K562 (cell line): ENCODE data around the gene S100P. TPM values are rescaled to one million over a fixed set of nuclear protein-coding genes. Genes with fewer than 3 reads are reported as not detected.

Source experiments
- ATF1 ChIP-seq, 2 experiments: fragments of 450-650 bp in 1 of 2; IDR thresholded peaks; 2 replicates each; pipeline ENCODE4 v1.6.1; 2016; ENCODE audit warnings: missing compliant biosample characterization in 1 of 2, missing genetic modification characterization in 1 of 2
- ATF7 ChIP-seq: fragments of 450-650 bp; IDR thresholded peaks from 2 replicates; pipeline ENCODE4 v1.7.1; 2014; ENCODE audit warnings: mild to moderate bottlenecking, moderate library complexity
- BCOR ChIP-seq: fragments of 450-650 bp; IDR thresholded peaks from 2 replicates; pipeline ENCODE4 v1.6.1; 2016
- ESRRA ChIP-seq: fragments of 450-650 bp; IDR thresholded peaks from 2 replicates; pipeline ENCODE4 v1.6.1; 2014; ENCODE audit warnings: low read depth, mild to moderate bottlenecking, moderate library complexity, borderline replicate concordance
- GTF2A2 ChIP-seq: IDR thresholded peaks from 2 replicates; pipeline ENCODE4 v1.6.1; 2016; ENCODE audit warnings: mild to moderate bottlenecking, missing genetic modification characterization, missing compliant biosample characterization
- HMG20A ChIP-seq: fragments of 450-650 bp; formaldehyde crosslinking; conservative IDR thresholded peaks from 2 replicates; pipeline ENCODE4 v1.4.0; 2020; ENCODE audit warnings: mild to moderate bottlenecking, mixed read lengths
- NR2C2 ChIP-seq, 2 experiments: fragments of 200-800 bp in 1 of 2; sonication (Bioruptor generic) in 1 of 2; sonication (generic) in 1 of 2; formaldehyde crosslinking in 1 of 2; IDR thresholded peaks; 2 replicates each; pipeline versions ENCODE4 v1.6.1 to v1.8.0; 2016 to 2022; ENCODE audit warnings: mild to moderate bottlenecking in 1 of 2, missing compliant biosample characterization in 1 of 2, missing genetic modification characterization in 1 of 2, missing genetic modification reagents in 1 of 2
- RB1 ChIP-seq: fragments of 450-650 bp; IDR thresholded peaks from 2 replicates; pipeline ENCODE4 v1.6.1; 2017; ENCODE audit warnings: low read depth, mild to moderate bottlenecking
- SAFB2 ChIP-seq: fragments of 200-400 bp; formaldehyde crosslinking; IDR thresholded peaks from 2 replicates; pipeline ENCODE4 v1.6.1; 2018; ENCODE audit warnings: borderline replicate concordance, low read length, low read depth, moderate library complexity; ENCODE audit not compliant: severe bottlenecking
- TBP ChIP-seq: optimal IDR thresholded peaks from 2 replicates; pipeline ENCODE3; 2011; ENCODE audit warnings: low read depth, low read length, improper control_type of control experiment
- TEAD4 ChIP-seq, 2 experiments: sonication (generic) in 1 of 2; formaldehyde crosslinking in 1 of 2; IDR thresholded peaks; 2 replicates each; pipeline versions ENCODE4 v1.6.1 to v1.8.0; 2012 to 2022; ENCODE audit warnings: borderline replicate concordance in 1 of 2, inconsistent platforms in 1 of 2, low read length in 1 of 2, mild to moderate bottlenecking in 1 of 2, missing genetic modification reagents in 1 of 2
- YY1 ChIP-seq, 3 experiments: IDR thresholded peaks; 2 replicates each; pipeline ENCODE4 v1.6.1; 2011; ENCODE audit warnings: low read length in 2 of 3, mild to moderate bottlenecking in 2 of 3, moderate library complexity in 2 of 3, borderline replicate concordance in 1 of 3, control low read depth in 1 of 3, low read depth in 1 of 3; ENCODE audit not compliant: insufficient read depth in 3 of 3, insufficient replicate concordance in 2 of 3, control insufficient read depth in 1 of 3, insufficient read length in 1 of 3; ENCODE audit errors: extremely low read depth in 1 of 3
- ZBTB1 ChIP-seq: sonication (generic); formaldehyde crosslinking; IDR thresholded peaks from 2 replicates; pipeline ENCODE4 v1.8.1; 2023; ENCODE audit warnings: missing genetic modification reagents, low read depth, mild to moderate bottlenecking, borderline replicate concordance
- ZFX ChIP-seq: sonication (generic); formaldehyde crosslinking; IDR thresholded peaks from 2 replicates; pipeline ENCODE4 v1.8.0; 2022; ENCODE audit warnings: mild to moderate bottlenecking, missing genetic modification reagents, moderate library complexity
- ZNF263 ChIP-seq: sonication (generic); formaldehyde crosslinking; IDR thresholded peaks from 2 replicates; pipeline ENCODE4 v1.8.0; 2022; ENCODE audit warnings: mild to moderate bottlenecking, missing genetic modification reagents, borderline replicate concordance
- ZNF324 ChIP-seq: fragments of 250-450 bp; sonication (Bioruptor Pico); IDR thresholded peaks from 2 replicates; pipeline ENCODE4 v1.4.0; 2020; ENCODE audit warnings: mild to moderate bottlenecking
- ZNF668 ChIP-seq: fragments of 250-450 bp; sonication (Bioruptor Pico); IDR thresholded peaks from 2 replicates; pipeline ENCODE4 v1.8.0; 2022; ENCODE audit warnings: mild to moderate bottlenecking, inconsistent platforms
- ZNF766 ChIP-seq: fragments of 200-800 bp; sonication (Bioruptor generic); conservative IDR thresholded peaks from 2 replicates; pipeline ENCODE4 v1.6.1; 2016; ENCODE audit warnings: missing genetic modification characterization, missing compliant biosample characterization
- ZNF77 ChIP-seq: fragments of 250-450 bp; sonication (Bioruptor Pico); IDR thresholded peaks from 2 replicates; pipeline ENCODE4 v1.5.0; 2020
- polyA plus RNA-seq, 8 experiments: library from polyadenylated mRNA; depleted of rRNA in 4 of 8; stranded (reverse) in 5 of 8; unstranded in 3 of 8; fragments of >200 nt; fragmentation: Nextera tagmentation in 2 of 8; fragmentation: Illumina TruSeq in 1 of 8; extraction: Ambion mirVana in 2 of 8; extraction: Trizol in 1 of 8; gene quantifications; 2 replicates each; pipeline versions ENCODE4 v1.2.1 to v1.2.3, GENCODE V29; 2011 to 2014; ENCODE audit warnings: inconsistent platforms in 1 of 8, missing spikeins in 1 of 8
- total RNA-seq, 7 experiments: library from RNA; depleted of rRNA in 6 of 7; stranded (reverse); fragments of >200 nt in 6 of 7; fragmentation: Illumina TruSeq in 2 of 7; extraction: Trizol in 2 of 7; gene quantifications; 2 replicates each; pipeline versions ENCODE4 v1.2.1 to v1.2.3, GENCODE V29; 2011 to 2021; ENCODE audit warnings: low replicate concordance in 1 of 7
- TF ChIP-seq, protein P1 (sequence below), 3 experiments: fragments of 200-800 bp in 1 of 3; fragments of 250-450 bp in 1 of 3; fragments of 450-650 bp in 1 of 3; sonication (Bioruptor Pico) in 1 of 3; sonication (Bioruptor generic) in 1 of 3; formaldehyde crosslinking in 1 of 3; IDR thresholded peaks; 2 replicates each; pipeline versions ENCODE4 v1.6.1 to v1.8.0; 2016 to 2022; ENCODE audit warnings: mild to moderate bottlenecking in 2 of 3, missing genetic modification characterization in 2 of 3, missing compliant biosample characterization in 1 of 3, moderate library complexity in 1 of 3

S100P gene
- total and polyA plus RNA-seq, 9 of the 15 experiments (the other 6 are each of a cell fraction or from before 2014, with no cell fraction given), result 4.1 to 23.8 (median 7.5) TPM

DNA sequence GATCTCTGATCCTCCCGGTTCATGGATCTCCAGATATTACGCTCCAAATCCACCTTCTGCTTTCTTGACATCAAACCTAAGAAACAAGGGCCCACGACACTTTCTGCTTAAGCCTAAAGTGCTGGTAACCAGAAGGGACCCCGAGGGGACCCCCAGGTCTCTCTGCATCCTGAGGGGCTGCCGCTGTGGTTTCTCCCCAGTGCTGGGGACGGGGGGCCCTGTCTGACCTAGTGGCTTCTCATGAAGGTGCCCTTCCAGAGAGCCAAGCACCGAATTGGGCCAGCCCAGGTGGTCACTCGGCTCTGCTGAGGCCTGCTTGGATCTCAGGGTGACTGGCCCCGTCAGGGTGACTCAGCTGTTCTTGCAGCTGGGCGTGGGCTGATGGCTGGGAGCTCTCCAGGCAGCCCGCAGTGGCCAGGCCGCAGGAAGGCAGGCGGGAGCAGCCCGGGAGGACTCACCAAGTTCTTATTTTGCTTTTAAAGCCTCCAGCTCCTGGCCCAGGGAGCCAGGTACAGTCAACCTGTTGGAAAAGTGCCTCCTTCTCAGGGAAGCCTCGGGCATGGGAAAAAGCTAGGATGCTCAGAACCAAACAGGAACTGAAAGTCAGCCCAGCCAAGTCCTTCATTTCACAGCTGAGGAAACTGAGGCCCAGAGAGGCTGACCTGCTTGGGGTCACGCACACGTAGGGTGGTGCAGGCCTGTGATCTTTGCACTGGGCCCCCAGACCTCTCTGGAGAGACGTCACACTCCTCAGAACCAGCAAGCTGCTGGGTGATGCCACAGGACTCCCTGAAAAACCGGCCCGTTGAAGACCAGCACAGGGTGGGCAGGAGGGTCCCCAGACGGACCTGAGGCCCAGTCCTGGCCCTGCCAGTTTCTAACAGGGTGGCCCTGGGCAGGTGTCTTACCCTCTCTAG is 39.0 kb downstream of the S100P start (continued):
- TF ChIP-seq ESRRA (peak; percentile 74), GTF2A2 (tag) (peak; percentile 35; the same call in 1 of the 2 replicates), SAFB2 (no peak), ZNF263 (CRISPR knock-in tag) (peak; percentile 84), TBP (peak; percentile 60), HMG20A (CRISPR knock-in tag) (no peak), ZBTB1 (CRISPR knock-in tag) (peak; percentile 70; the same call in 1 of the 2 replicates), ZNF324 (CRISPR knock-in tag) (no peak), NR2C2 (CRISPR knock-in tag; IDR thresholded peaks at IDR 0.05) (no peak; the same call in 1 of the 2 replicates), NR2C2 (tag; IDR thresholded peaks at IDR 0.05) (peak; percentile 76), ZNF77 (CRISPR knock-in tag) (no peak), RB1 (0 out of 2 replicates have a peak, but pooled peaks have one; percentile 17), ATF1 (CRISPR knock-in tag; IDR thresholded peaks at IDR 0.05) (no peak), ATF1 (tag; IDR thresholded peaks at IDR 0.05) (peak; percentile 67), TEAD4 (IDR thresholded peaks at IDR 0.05; ENCODE audit: low read length) (peak; percentile 64), TEAD4 (CRISPR knock-in tag; IDR thresholded peaks at IDR 0.05; ENCODE audit: borderline replicate concordance) (no peak), ZNF766 (CRISPR knock-in tag) (peak; percentile 69; the same call in 1 of the 2 replicates), ZNF668 (0 out of 2 replicates have a peak, but pooled peaks have one; percentile 42), ATF7 (peak; percentile 68), BCOR (no peak), ZFX (peak; percentile 97), YY1 (IDR thresholded peaks at IDR 0.05; ENCODE audit: borderline replicate concordance in 1 of 3, control insufficient read depth in 1 of 3, extremely low read depth in 1 of 3, insufficient read depth in 3 of 3, insufficient read length in 1 of 3, insufficient replicate concordance in 2 of 3, low read depth in 1 of 3, low read length in 2 of 3) (peak in 1 of 3 experiments; percentile 78)
- TF ChIP-seq, protein P1, sequence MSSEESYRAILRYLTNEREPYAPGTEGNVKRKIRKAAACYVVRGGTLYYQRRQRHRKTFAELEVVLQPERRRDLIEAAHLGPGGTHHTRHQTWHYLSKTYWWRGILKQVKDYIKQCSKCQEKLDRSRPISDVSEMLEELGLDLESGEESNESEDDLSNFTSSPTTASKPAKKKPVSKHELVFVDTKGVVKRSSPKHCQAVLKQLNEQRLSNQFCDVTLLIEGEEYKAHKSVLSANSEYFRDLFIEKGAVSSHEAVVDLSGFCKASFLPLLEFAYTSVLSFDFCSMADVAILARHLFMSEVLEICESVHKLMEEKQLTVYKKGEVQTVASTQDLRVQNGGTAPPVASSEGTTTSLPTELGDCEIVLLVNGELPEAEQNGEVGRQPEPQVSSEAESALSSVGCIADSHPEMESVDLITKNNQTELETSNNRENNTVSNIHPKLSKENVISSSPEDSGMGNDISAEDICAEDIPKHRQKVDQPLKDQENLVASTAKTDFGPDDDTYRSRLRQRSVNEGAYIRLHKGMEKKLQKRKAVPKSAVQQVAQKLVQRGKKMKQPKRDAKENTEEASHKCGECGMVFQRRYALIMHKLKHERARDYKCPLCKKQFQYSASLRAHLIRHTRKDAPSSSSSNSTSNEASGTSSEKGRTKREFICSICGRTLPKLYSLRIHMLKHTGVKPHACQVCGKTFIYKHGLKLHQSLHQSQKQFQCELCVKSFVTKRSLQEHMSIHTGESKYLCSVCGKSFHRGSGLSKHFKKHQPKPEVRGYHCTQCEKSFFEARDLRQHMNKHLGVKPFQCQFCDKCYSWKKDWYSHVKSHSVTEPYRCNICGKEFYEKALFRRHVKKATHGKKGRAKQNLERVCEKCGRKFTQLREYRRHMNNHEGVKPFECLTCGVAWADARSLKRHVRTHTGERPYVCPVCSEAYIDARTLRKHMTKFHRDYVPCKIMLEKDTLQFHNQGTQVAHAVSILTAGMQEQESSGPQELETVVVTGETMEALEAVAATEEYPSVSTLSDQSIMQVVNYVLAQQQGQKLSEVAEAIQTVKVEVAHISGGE (CRISPR knock-in tag; IDR thresholded peaks at IDR 0.05), result peak in 1 of 3 experiments; percentile 67; a peak in 2 of 6 replicates
